Subcutaneous abdominal adipose tissue (tissue), 5 donors: ENCODE results near the gene DGUOK.

Experiments used
- H3K27ac ChIP-seq: one replicate; pipeline ENCODE4 v1.7.0; 2013; ENCODE audit warnings: low read depth, mild to moderate bottlenecking, inconsistent platforms, low read length, moderate library complexity
- H3K27me3 ChIP-seq, 5 donors: one replicate each; pipeline ENCODE4 v1.7.0; 2013; ENCODE audit warnings: low read length in 5 of 5, inconsistent platforms in 1 of 5; ENCODE audit not compliant: control insufficient read depth in 5 of 5, insufficient read depth in 4 of 5
- H3K36me3 ChIP-seq, 5 donors: one replicate each; pipeline ENCODE4 v1.7.0; 2013; ENCODE audit warnings: low read length in 5 of 5; ENCODE audit not compliant: control insufficient read depth in 5 of 5, insufficient read depth in 5 of 5
- H3K4me1 ChIP-seq, 5 donors: one replicate each; pipeline ENCODE4 v1.7.0; 2013; ENCODE audit warnings: low read length in 5 of 5, mild to moderate bottlenecking in 3 of 5, moderate library complexity in 1 of 5; ENCODE audit not compliant: control insufficient read depth in 5 of 5, insufficient read depth in 5 of 5
- H3K4me3 ChIP-seq, 5 donors: one replicate each; pipeline ENCODE4 v1.7.0; 2013; ENCODE audit warnings: low read length in 5 of 5, low read depth in 1 of 5
- H3K9ac ChIP-seq, 5 donors: one replicate each; pipeline ENCODE4 v1.7.0; 2013; ENCODE audit warnings: low read length in 5 of 5, mild to moderate bottlenecking in 4 of 5, moderate library complexity in 3 of 5
- H3K9me3 ChIP-seq, 5 donors: one replicate each; pipeline ENCODE4 v1.7.0; 2013; ENCODE audit warnings: low read length in 5 of 5; ENCODE audit not compliant: control insufficient read depth in 5 of 5
- donor health status: healthy.
- donor health status: healthy.
- donor health status: healthy.
- donor health status: healthy.
- donor health status: healthy.

DGUOK gene

DNA sequence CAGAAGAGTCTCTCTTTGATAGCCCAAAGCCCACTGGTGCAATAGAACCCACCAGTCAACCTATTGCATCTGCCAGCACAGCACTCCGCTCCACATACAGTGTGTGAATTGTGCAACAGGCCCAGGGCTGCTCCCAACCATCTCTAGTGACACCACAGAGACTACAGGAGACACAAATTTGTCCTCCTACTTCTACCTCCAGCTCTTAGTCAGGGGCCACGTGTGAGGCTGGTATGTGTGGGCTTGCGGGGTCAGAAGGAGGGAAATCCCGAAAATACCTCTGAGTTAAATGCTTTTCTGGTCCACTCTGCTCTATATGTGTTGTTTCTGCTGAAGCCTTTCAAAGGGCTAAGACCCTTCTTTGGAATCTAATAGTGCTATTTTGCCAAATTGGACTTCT lies 18.0 kb downstream of the DGUOK start:
- peaks cover 0 to 11% (median 0%) of the 10 kb centered on the region in 5 donors for H3K4me1 ChIP-seq
- H3K9ac ChIP-seq, result no peak overlapping the region
- no peaks in the 10 kb centered on the region for H3K27me3 ChIP-seq
- H3K27ac ChIP-seq, result no peak overlapping the region
- H3K4me3 ChIP-seq, result no peak overlapping the region
- peaks cover 23 to 54% (median 39%) of the 10 kb centered on the region in 5 donors for H3K36me3 ChIP-seq
- no peaks in the 10 kb centered on the region for H3K9me3 ChIP-seq

DNA sequence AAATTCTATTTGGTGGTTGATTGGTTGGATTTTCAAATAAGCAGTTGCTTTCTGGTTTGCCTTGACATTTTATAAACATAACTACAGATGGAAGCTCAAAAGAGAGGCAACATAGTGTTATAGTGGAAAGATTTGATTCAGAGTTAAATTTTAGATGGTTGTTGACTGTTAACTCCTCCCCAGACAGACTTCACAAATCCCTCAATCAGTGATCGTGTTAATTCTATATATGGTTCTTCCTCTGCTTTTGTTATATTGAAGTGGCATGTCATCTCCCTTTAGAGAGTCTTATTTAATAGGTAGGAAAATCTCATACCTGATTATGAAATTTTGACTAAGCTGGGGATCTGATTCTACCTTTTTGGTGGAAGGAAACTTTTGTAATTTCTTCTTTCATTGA lies 19.5 kb downstream of the DGUOK start:
- Histone ChIP-seq H3K4me3 (no peak overlapping the region), H3K9me3 (no peaks in the 10 kb centered on the region), H3K4me1 (peaks cover 0 to 11% (median 0%) of the 10 kb centered on the region in 5 donors), H3K36me3 (peaks cover 30 to 69% (median 49%) of the 10 kb centered on the region in 5 donors), H3K9ac (no peak overlapping the region), H3K27ac (no peak overlapping the region), H3K27me3 (no peaks in the 10 kb centered on the region)

DNA sequence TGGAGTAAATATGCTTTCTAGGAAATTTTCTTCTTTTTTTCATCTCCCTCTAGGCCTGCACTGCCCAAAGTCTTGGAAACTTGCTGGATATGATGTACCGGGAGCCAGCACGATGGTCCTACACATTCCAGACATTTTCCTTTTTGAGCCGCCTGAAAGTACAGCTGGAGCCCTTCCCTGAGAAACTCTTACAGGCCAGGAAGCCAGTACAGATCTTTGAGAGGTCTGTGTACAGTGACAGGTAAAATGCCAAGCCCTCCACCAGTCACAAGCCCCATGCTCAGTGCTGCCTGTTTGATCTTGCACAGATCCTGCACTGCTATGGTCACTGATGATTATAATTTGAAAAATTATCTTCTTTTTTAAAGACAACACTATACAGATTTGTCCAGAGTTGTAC lies 20.0 kb downstream of the DGUOK start:
- H3K9me3 ChIP-seq, result no peaks in the 10 kb centered on the region
- H3K4me3 ChIP-seq, result no peak overlapping the region
- no peak overlapping the region for H3K27ac ChIP-seq
- H3K4me1 ChIP-seq, result peaks cover 0 to 11% (median 0%) of the 10 kb centered on the region in 5 donors
- H3K27me3 ChIP-seq, result no peaks in the 10 kb centered on the region
- H3K36me3 ChIP-seq, result peaks cover 30 to 74% (median 53%) of the 10 kb centered on the region in 5 donors
- H3K9ac ChIP-seq, result no peak overlapping the region

DNA sequence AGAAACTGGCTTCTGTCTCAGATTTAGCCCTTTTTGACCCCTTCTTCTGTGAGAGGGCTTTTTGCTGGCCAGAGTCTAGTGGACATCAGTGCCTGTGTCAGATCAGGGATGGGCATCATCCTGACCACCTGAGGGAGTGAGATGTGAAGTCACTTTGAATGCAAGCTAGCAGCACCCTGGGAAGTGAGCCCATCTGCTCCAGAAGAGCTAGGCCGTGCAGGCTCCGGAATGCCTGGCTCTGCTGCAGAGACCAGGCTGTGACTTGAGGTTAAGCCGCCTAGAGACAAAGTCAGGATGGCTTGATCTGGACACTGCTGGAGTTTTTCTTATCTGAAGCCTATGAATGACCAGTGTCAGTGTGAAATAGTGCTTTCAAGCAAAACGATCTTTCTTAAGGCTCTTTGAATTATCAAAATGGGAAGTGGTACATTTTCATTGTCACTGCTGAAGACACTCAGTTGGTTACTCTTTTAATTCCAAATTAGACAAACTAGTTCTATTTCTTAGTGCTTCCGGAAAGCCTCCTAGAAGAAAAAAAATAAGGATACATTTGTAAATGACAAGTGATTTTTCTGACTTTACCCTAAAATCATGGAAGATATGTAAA lies 20.8 kb downstream of the DGUOK start:
- Histone ChIP-seq H3K9me3 (no peaks in the 10 kb centered on the region), H3K27me3 (no peaks in the 10 kb centered on the region), H3K4me3 (no peak overlapping the region), H3K36me3 (peaks cover 30 to 82% (median 55%) of the 10 kb centered on the region in 5 donors), H3K27ac (no peak overlapping the region), H3K4me1 (peaks cover 0 to 17% (median 0%) of the 10 kb centered on the region in 5 donors), H3K9ac (no peak overlapping the region)

DNA sequence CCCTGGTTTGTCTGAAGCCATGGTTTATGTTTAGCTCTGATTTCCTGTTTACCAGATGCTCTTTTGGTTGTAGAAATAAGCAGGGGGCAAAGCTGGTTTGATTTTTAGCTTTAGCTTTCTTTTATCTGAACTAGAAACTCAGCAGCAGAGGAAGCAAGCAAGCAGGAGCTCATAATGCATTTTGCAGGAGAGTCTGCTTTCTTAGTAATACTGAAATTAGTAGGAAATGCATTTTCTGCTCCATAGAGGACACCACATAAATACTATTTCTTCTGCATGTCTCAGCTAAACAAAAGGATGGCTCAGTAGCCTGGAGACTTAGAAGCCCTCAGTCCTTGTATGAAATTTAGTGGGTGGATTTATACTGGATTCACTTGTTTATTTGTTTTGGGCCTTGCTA lies 23.1 kb downstream of the DGUOK start:
- peaks cover 0 to 21% (median 0%) of the 10 kb centered on the region in 5 donors for H3K4me1 ChIP-seq
- peaks cover 30 to 89% (median 64%) of the 10 kb centered on the region in 5 donors for H3K36me3 ChIP-seq
- H3K27ac ChIP-seq, result no peak overlapping the region
- H3K27me3 ChIP-seq, result no peaks in the 10 kb centered on the region
- no peaks in the 10 kb centered on the region for H3K9me3 ChIP-seq
- no peak overlapping the region for H3K4me3 ChIP-seq
- no peak overlapping the region for H3K9ac ChIP-seq

DNA sequence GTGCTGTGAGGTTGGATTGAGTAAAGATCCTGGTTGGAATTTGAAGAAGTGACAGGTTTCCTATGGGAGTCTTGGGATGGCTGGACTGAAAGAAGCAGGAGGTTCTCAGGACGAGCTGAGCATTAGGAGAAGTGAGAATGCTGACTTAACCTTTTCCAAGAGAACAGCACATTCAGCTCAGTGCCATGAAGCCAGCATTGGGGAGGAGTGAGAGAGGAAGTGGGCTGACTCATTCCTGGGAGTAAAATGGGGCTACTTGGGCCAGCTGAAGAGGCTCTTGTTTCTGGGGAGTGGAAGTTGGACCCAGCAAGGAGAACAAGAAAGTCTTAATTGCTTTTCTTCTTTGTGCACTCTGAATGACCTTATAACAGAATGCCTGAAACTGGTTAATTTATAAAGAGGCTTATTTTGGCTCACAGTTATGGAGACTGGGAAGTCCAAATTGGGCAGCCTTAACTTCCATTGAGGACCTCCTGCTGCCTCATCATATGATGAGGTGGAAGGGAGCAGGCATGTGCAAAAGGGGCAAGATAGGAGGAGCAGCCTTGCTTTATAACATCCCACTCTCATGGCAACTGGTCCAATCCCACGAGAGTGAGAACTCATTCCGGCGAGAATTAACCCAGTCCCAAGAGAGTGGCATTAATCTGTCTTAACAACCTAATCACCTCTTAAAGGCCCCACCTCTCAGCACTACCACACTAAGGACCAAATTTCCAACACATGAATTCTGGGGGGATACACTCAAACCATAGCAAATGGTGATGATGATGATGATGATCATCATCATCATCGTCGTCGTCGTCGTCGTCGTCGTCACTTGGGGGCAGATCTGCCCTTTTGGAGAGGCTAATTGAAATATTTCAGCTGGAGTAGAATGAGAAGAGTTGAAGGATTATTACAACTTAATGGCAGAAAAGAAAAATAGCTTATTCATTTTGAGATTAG lies 26.1 kb downstream of the DGUOK start:
- Histone ChIP-seq H3K27me3 (no peaks in the 10 kb centered on the region), H3K9ac (peak overlapping the region in 1 of 5 donors; percentile 20), H3K4me1 (peaks cover 0 to 21% (median 0%) of the 10 kb centered on the region in 5 donors), H3K4me3 (no peak overlapping the region), H3K36me3 (peaks cover 31 to 89% (median 66%) of the 10 kb centered on the region in 5 donors), H3K9me3 (no peaks in the 10 kb centered on the region), H3K27ac (no peak overlapping the region)

DNA sequence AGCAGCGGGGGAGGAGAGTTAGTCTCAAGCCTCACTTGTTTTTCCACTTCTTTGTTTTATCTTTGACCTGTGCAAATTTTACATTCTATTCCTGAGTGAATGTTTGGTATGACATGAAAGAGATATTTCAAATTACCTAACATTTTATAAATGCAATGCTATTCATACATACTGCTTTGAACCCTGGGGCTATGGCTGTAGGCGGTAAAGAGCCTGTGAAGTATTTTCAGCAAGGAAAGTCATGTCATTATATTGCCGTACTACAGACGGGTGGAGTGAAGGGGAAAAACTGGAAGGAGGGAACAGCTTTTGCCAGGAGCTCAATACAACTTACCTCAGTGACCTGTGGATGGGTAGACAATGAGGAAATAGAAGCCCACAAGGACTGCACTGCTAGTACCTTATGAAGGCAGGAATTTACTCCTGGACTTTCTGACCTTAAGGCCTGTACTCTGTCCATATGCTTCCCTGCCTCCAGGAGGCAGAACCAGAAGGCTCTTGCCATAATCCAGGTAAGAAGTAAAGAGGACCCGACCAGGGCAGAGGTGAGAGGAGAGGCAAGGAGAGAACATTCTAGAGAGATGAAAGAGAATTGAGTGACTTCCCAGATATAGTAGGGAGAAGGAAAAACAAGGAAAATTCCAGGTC lies 29.7 kb downstream of the DGUOK start:
- Histone ChIP-seq H3K36me3 (peaks cover 22 to 74% (median 67%) of the 10 kb centered on the region in 5 donors), H3K27ac (no peak overlapping the region), H3K9ac (no peak overlapping the region), H3K4me1 (peaks cover 0 to 10% (median 0%) of the 10 kb centered on the region in 5 donors), H3K9me3 (no peaks in the 10 kb centered on the region), H3K4me3 (no peak overlapping the region), H3K27me3 (no peaks in the 10 kb centered on the region)

DNA sequence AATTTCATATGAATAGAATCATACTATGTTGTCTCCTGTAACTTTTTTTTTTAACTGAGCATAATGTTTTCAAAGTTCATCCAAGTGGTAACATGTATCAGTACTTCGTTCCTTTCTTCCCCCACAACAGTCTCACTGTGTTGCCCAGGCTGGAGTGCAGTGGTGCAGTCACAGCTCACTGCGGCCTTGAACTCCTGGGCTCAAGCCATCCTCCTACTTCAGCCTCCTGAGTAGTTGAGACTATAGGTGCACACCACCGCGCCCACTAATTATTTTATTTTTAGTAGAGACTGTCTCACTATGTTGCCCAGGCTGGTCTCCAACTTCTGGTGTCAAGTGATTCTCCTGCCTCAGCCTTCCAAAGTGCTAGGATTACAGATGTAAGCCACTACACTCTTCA lies 34.6 kb downstream of the DGUOK start:
- no peak overlapping the region for H3K27ac ChIP-seq
- H3K27me3 ChIP-seq, result no peaks in the 10 kb centered on the region
- H3K4me1 ChIP-seq, result no peaks in the 10 kb centered on the region
- peaks cover 18 to 35% (median 32%) of the 10 kb centered on the region in 5 donors for H3K36me3 ChIP-seq
- H3K9ac ChIP-seq, result no peak overlapping the region
- peaks cover 0 to 8% (median 0%) of the 10 kb centered on the region in 5 donors for H3K9me3 ChIP-seq
- no peak overlapping the region for H3K4me3 ChIP-seq

DNA sequence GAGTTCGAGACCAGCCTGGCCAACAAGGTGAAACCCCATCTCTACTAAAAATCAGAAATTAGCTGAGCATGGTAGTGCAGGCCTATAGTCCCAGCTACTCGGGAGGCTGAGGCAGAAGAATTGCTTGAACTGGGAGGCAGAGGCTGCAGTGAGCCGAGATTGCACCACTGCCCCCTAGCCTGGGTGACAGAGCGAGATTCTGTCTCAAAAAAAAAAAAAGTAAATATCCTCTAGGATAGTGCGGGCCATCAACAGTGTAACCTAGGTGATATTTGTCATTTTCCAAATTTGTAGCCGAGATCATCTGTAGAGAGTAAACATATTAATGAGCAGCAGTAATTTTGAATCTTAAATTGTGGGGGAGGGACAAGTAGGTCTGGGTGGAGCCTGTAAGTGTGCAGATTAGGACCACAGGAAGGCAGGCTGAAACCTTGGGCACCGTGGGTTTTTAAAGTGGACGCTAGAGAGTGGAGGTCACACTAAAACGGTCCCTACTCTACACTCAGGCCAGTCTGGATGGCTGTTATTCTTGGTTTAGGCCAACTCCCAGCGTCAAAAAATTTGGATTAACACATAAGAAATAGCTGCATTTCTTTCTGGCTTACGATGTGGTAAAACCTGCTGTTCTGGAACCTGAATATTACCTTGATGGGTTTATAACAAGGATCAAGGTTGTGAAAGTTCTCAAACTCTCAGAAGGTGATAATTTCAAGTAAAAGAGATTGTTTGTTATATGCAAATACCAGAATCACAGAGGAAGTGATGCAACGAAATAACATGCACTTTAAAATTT lies 35.3 kb downstream of the DGUOK start:
- Histone ChIP-seq H3K27ac (no peak overlapping the region), H3K4me1 (no peaks in the 10 kb centered on the region), H3K27me3 (no peaks in the 10 kb centered on the region), H3K36me3 (peaks cover 13 to 28% (median 25%) of the 10 kb centered on the region in 5 donors), H3K4me3 (no peak overlapping the region), H3K9me3 (peaks cover 0 to 8% (median 0%) of the 10 kb centered on the region in 5 donors), H3K9ac (no peak overlapping the region)
